GM19035 (cell line): ENCODE results near the gene SH3RF3.

Experiments
- ATAC-seq: cut with Tn5 transposase; IDR thresholded peaks from one replicate; pipeline ENCODE4 v1.9.1; 2021; ENCODE audit not compliant: unreplicated experiment

SH3RF3 gene

DNA sequence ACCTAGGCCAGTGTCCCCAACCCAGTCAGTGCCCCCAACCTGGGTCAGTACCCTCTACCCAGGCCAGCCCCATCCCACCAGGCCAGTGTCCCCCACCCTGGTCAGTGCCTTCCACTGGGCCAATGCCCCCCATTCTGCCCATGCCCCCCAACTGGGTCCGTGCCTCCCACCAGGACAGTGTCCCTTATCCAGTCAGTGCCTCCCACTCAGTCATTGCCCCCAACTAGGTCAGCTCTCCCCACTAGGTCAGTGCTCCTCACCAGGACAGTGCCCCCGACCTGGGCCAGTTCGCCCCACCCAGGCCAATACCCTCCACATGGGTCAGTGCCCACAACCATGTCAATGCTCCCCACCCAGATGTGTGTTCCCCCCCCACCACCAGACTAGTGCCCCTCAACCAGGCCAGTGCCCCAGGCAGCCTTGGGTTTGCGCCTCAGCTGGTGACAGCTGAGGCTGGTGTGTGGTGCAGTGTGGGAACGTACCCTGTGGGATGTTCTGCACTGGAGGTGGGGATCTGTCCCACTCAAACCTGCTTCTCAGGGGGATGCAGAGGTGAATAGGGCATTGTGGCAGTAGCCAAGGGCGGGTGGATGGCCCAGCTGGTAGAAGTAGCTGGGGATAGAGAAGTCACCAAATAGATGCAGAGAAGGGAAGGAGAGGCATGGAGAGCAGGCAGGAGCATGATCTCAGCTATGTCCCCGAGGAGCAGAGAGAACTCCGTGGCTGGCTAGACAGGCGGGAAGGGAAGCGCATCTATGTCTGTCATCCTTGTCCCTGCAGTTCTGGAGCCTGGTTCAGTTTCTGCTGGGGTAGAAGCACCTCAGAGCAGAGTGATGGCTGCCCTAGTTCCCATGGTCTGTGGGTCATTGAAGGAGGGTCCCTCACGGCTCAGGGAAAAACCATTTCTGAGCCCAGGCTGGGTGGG, 168.8 kb downstream of the SH3RF3 start:
- no peak for ATAC-seq

DNA sequence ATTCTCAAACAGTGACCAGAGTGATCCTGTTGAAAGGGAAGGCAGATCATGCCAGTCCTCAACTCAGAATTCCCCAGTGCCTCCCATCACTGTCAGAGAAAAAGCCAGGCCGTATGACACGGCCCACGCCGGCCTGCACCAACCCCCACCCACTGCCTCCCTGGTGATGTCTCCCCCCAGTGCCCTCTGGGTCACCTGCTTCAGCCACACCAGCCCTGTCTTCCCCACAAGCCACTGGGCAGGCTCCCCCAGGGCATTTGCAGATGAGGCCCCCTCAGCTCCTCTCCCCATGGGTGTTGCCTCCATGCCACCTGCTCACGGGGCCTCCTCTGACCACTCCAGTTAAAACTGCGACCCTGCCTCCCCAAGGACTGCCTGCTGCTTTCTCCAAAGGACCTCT, 169.8 kb downstream of the SH3RF3 start:
- no peak for ATAC-seq

DNA sequence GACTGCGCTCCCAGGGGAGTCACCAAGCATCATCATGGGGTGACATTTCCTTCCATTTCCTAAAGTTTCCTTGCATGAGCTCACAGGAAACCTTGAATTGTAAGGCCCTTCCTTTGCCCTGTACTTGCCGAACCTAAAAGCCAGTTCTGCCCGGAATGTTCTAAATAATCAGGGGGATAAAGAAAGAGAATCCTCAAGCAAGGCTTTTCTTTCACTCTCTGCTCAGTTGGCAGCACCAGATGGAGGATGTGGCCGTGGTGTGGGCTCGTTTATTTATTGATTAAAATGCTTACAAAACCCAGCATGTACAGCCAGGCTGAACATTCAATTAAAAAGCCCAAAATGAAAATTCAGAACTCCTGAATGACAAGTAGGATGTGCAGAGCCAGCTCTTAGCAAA, 170.5 kb downstream of the SH3RF3 start:
- ATAC-seq: no peak

DNA sequence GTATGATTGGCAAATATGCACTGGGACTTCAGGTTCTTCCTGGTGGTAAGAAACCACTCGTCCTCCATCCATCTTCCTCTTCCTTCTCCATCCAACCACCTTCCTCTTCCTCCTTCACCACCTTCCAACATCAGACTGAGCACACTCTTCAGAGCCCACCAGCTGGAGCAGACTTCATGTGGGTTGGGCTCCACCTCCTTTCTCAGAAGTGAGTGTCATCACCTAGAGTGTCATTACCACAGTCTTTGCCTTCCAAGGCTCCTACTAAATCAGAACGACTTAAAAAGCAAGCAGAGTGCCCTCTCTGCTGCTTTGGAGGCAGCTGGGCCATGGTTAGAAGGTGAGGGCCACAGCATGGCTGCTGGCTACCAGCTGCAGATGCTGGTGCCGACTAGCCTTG, 171.6 kb downstream of the SH3RF3 start:
- ATAC-seq: no peak

DNA sequence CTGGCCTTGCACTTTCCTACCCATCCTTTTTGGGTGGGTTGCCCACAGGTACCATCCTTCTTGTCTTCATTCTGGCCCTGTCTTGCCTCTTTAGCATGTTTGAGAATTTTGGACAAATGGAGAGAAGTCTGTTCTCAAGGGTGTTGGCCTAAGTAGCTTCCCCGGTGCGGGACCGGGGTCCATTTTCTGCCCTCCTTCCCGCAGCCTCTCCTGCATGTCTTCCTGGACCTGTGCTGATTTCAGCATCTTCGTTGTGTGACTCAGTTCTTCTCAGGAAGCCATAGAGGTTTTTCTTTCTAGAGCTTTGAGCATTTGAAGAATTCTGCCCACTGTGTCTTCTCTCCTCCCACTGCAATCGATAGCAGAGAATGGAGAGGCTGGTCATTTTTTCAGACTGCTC, 172.7 kb downstream of the SH3RF3 start:
- no peak for ATAC-seq

DNA sequence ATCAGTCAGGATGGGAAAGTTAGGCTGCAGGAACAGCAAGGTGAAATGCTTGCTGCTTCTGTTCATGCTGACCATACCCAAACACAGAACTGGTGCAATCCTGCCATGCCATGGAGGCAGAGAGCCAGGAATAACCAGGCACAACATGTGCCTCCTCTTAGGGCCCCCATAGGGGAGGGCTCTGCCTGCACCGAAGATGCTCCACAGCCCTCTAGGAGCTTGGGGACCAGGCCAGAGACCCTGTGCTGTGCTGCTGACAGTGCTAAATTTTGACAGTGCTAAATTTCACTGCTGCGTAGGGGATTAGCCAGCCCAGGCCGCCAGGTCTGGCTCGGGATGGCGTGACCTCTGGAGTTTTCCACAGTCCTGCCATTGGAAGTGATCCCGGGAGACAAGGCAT, 173.3 kb downstream of the SH3RF3 start:
- no peak for ATAC-seq

DNA sequence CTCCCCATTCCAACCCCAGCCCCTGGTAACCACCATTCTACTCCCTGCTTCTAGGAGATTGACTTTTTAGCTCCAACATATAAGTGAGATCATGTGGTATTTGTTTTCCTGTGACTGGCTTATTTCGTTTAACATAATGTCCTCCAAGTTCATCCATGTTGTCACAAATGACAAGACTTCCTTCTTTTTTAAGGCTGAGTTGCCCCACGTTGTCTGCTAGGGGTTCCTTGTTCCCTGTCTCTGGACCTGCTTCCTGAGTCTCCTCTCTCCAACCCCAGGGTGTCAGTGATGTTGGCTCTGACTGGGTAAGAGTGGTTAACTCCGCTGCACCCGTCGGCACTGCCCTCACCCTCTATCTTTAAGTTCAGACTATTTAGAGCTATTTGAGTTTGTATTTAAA, 175.2 kb downstream of the SH3RF3 start:
- no peak for ATAC-seq

DNA sequence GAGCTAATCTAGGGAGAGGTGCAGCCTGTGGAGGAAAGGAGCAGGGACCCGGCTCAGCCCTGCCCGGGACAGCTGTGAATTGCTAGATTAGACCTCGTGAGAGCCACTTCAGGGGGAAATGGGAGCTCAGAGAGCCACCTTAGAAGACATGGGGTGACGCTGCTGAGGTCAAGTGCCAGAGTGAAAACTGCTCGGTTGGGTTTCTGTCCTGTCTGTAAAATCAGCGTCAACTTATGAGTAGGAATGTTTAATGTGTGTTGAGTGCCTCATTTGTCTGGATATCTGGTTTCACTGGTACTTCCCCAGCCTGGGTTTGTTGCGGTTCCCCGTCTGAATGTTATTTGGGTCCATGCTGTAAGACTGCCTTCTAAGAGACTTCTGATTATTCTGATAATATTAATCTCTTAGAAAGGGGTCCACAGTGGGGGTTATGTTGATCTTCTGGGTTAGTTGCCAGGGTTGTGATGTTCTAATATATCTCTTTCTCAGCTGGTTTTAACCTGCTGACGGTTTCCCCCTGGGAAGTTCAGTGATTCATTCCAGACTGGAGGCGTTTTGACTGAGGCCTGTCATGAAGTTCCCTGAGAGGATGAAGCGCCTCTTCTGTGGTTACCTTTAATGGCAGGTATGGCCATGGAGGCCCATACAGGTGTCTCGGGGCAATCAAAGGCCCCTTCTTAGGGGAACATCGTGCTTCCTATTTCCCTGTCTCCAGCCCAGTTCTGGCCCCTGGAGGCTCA, 175.9 kb downstream of the SH3RF3 start:
- no peak for ATAC-seq

DNA sequence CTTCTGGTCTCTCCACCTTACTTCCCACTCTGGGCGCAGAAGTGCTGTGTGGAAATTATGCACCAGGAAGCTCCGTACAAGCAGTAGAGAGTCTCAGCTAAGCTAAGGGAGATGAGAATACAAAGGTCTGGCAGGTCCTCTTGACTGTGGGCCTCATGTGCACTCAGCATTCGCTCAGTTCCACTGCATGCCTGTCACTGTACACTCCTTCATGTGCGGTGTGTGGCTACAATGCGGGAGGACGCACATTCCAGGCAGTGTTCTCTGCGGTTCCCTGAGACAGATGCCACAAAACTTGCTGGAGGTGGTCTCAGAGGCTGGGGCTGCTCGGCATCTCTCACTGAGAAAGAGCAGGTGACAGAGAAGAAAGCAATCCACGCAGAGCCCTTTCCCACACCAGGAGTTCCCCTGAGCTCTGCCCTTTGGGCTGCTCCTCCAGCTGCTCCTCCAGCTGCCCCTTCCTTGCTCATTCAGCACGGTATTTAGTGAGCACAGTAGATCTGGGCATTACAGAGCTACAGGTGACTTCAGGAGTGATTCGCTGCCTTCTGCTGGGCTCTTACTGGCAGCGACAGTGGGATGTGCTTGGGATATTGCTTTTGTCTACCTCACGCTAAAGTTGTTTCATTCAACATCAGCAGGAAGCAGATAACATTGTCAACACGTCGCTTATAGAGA, 176.6 kb downstream of the SH3RF3 start:
- ATAC-seq: no peak

DNA sequence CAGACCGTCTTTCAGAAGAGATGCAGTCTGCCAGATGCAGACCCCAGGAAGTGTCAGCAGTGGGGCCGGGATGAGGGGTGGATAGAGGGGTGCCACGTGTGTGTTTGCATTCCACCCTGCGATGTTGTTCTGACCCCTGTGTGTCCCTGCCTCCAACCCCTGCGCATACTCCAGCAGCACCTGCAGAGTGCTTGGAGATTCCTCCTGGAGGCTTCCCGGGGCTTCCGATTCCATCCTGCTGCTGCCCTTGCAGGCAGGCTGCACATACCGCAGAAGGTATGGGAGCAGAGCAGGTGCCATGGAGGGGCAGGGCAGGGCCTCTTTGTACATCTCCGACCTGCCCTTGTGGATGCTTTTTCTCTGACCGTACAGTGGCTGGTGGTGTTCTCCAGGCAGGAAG, 177.2 kb downstream of the SH3RF3 start:
- no peak for ATAC-seq

DNA sequence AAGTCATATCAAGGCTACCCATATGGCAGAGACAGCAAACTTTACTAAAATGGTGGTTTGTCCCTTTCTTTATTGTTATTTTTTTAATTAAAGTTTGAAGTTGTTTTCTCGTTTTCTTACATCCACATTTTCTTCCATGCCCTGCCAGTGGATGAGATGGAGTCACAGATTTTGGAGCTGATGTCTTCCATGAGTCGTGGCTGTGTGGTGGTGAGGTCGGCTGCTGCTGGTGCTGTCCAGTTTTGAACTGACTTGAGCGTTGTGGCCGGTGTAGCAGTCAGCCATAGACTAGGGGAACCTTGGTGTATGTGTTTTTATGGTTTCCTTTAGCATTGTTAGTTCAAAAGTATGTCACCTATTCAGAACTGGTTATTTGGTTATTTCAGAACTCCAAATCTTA, 182.8 kb downstream of the SH3RF3 start:
- no peak for ATAC-seq

DNA sequence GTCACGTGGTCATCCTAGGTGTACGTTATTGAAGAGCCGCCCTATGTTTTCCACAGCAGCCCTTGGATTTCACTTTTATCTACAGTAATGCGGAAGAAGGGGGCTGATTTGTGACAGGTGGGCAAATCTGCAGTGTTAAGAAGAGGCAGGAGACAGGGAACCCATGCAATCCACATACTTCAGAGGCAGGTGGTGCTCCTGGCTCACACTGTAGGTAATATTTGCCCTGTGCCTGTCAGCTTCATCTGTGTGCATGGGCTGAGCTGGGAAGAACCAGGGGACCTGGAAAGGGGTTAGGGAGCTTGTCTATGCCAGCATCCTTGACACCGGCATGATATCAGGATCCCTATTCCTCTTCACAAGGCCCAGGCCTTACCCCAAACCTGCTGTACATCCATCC, 183.9 kb downstream of the SH3RF3 start:
- ATAC-seq: no peak

DNA sequence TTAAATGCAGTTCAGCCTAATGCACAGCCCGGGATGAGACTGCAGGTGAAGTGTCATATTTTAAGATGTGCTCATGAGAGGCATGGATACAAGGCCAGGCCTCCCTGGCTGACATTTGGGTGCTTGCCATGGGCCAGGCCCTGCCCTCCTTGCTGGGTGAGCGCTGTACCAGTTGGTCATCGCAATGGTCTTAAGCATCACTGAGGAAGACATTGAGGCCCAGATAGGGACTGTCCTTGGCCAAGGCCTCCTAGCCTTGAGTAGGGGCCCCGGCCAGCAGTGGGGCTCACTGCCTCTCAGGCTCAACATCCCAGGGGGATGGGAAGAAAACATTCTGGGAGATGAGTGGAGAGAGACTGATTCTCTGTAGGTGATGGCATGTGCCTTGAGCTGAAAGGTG, 184.3 kb downstream of the SH3RF3 start:
- no peak for ATAC-seq

DNA sequence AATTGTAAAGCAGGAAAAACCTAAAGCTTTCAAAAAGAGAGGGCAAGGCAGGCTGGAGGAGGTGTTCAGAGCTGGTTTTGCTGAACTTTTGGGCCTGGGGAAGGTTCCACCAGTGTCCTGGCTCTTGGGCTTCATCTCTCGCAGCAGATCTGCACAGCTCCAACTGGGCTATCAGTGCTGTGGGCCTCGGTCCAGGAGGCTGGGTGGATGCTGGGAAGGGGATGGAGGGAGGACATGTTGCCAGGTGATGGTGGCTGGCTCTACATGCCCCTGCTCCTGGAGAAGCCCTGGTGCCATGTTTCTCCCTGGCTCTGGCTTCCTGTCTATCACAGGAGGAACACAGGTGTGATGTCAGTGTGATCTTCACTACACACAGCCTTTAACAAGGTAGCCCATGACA, 187.1 kb downstream of the SH3RF3 start:
- ATAC-seq: no peak

DNA sequence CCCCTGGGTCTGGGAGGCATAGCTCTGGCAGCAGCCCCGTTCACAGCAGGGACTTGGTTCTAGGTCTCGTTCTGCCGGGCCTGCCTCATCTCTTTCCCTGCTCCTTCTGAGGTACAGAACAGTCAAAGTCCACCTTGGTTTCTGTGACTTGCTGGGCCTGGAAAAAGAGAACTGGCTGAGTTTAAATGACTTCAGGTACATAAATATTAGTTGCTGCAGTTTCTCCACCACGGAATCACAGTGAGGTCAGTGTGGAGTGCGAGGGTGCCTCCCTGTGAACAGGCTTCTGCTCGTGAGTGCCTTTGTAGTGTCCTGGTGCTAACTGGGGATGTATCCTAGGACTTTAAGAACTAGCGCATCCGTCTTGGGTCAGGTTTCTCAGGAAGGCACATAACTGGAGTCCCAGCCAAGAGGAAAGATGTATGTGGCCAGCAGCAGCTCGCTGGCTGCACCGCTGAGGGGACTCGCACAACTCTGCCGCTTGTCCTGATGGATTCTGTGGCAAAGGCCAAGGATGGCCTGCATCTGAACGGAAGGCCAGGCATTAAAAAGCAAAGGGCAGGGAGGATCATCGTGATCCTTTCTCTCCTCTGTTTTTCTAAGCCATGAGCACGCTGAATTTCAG, 188.6 kb downstream of the SH3RF3 start:
- ATAC-seq: no peak

DNA sequence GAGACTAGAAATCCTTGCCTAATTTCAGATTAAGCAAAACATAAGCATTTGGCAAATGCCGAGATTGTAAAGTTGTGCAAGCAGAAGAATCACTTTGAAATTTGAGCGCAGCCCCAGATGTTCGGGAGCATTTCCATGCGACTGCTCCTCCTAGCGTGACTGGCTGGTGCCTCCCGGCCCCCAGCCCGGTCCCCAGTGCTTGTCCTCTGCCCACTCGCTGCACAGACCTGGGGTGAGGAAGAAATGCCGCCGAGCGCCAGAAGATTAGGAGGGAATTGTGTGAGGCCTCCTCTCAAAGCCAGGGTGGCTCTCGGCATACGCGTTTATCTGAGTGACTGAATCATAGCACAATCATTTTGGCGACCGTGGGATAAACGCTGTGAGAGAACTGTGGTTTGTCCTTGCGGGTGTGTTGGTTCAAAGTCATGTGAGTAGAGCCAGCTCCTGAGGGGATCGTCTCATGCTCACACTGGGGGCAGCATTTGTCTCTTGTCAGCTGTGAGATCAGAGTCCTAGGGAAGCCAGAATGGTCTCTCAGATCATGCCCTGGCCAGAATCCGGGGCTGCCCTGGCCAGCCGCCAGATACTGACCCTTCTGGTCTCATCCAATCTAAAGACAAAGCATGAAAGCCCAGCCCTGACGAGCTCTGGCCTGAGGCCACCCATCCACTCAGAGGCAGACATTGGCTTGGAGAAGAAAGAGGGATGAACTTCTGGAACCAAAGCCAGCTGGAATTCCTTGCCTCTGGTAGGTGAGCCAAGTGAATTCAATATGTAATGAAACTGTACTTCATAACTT, 189.3 kb downstream of the SH3RF3 start:
- no peak for ATAC-seq

DNA sequence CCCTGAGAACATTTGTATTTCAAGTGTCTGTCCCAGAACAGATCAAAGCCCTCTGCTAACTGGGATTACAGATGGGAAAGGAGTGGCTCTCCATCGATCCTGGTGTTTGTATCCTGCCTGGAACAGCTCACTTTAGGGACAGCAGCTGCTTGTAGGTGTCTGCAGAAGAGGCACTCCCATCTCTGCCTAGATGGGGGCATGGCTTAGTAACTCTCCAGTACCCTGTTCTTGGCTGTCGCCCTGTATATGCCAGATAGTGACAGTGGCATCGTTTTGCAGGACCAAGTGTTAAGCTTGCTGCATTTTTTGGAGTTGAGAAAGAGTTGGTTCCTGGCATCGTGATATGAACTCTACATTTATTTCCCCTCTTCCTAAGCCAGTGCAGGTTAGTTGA, 189.9 kb downstream of the SH3RF3 start:
- ATAC-seq: no peak

DNA sequence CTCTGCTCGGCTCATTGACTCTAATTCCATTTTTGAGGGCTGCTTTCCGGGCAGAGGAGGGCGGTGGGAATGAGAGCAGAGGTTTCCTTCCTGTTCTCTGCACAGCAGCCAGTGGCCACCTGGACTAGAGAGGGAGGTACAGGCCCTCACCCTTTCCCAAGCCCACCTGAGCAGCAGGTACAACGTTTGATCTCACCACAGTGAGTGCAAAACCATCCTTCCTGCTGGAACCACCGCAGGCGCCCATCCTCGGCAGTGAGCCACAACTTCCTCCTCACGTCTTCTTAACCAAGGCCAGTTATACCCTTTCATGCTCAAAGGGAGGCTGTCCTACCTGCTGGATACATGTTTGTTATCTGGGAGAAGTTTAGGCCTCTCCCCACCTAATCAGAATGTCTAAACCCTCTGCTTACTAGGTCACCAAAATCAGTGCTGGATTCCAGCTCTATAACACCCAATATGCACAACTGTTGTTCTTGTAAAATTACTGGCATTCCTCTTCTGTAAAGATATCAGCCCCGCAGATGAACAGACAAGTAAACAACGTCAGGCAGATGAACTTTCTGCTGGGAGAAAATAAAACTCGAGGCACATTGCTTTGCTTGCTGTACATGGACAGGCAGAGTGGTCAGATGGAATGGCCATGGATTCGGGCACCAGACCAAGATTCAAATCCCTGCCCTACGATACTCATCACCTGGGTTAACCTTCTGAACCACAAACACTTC, 191.4 kb downstream of the SH3RF3 start:
- no peak for ATAC-seq

DNA sequence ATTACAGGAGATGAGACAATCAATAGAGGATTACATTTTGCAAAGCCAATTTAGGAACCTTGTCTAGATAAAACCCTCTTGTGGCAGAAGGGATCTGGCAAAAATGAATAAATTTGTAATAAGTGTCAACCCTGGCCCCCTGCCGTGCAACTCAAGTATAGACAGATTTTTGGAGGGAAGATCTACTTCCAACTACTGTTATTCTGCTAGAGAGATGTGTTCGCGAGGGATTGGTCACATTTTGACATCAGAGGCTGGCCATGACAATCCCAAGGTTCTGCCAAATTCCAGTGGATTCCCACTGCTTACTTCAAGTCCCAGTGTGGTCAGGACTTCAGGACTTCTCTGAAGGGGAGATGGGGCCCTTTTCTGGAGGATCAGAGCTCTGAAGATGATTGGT, 192.6 kb downstream of the SH3RF3 start:
- ATAC-seq: no peak

DNA sequence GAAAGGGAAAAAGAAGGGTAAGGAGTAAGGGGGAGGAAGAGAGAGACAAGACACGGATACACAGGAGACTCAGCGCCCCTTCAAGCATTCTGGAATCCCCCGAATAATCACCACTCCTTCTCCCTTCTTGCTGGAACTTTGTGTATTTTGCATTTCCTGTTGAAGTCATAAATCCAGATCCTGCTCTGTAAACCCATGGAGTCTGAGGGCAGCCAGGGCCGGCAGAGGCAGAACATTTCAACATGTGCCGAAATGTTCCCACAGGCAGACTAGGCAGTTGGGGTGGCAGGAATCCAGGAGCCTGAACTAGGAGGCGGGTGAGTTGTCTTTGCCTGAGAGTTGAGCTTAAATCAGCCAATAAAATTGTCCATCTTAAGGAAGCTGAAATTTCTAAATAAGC, 193.1 kb downstream of the SH3RF3 start:
- no peak for ATAC-seq
